RWPE2 (cell line): ENCODE data around the gene NCF2.

ENCODE experiments used
- ATAC-seq: fragments of 200-7000 bp; cut with Tn5 transposase; 3 replicates; pipeline ENCODE4 v1.9.1; 2021; ENCODE audit warnings: low read depth
- DNase-seq: peaks from one replicate; pipeline ENCODE4 v3.0.0-alpha.2; 2020; ENCODE audit warnings: low spot score
- H3K27ac ChIP-seq: fragments of 450-650 bp; 2 replicates; pipeline ENCODE4 v1.5.1; 2017; ENCODE audit warnings: mild to moderate bottlenecking; ENCODE audit not compliant: poor library complexity, severe bottlenecking
- H3K27me3 ChIP-seq: fragments of 250-450 bp; sonication (Bioruptor Pico); 2 replicates; pipeline ENCODE4 v1.5.1; 2021; ENCODE audit warnings: mild to moderate bottlenecking, moderate library complexity; ENCODE audit not compliant: insufficient read depth, poor library complexity, severe bottlenecking
- H3K36me3 ChIP-seq: fragments of 250-450 bp; sonication (Bioruptor Pico); 2 replicates; pipeline ENCODE4 v1.5.1; 2020; ENCODE audit warnings: low read depth, mild to moderate bottlenecking, moderate library complexity
- H3K4me1 ChIP-seq: fragments of 250-450 bp; sonication (Bioruptor Pico); 2 replicates; pipeline ENCODE4 v1.5.1; 2021; ENCODE audit warnings: mild to moderate bottlenecking, moderate library complexity; ENCODE audit not compliant: insufficient read depth, poor library complexity, severe bottlenecking
- H3K4me3 ChIP-seq: fragments of 250-450 bp; sonication (Bioruptor Pico); 2 replicates; pipeline ENCODE4 v1.5.1; 2021; ENCODE audit warnings: mild to moderate bottlenecking, moderate library complexity; ENCODE audit not compliant: severe bottlenecking
- H3K9me3 ChIP-seq: fragments of 250-450 bp; sonication (Bioruptor Pico); 2 replicates; pipeline ENCODE4 v1.5.1; 2021; ENCODE audit warnings: mild to moderate bottlenecking, moderate library complexity; ENCODE audit not compliant: severe bottlenecking
- CTCF ChIP-seq: fragments of 450-650 bp; IDR thresholded peaks from one replicate; pipeline ENCODE4 v1.5.1; 2017; ENCODE audit warnings: mild to moderate bottlenecking, moderate library complexity; ENCODE audit not compliant: poor library complexity, severe bottlenecking

The NCF2 gene

GRCh38 chr1:183600136-183600535 lies 9.9 kb upstream of the NCF2 start:
- H3K4me3 ChIP-seq = no peak overlapping the region
- TF ChIP-seq CTCF = no peak
- no peaks in the 10 kb centered on the region for H3K9me3 ChIP-seq
- no peaks in the 10 kb centered on the region for H3K36me3 ChIP-seq
- no peak for DNase-seq
- peak; percentile 71 for ATAC-seq
- peaks cover 5% of the 10 kb centered on the region for H3K4me1 ChIP-seq
- H3K27me3 ChIP-seq = no peaks in the 10 kb centered on the region
- no peak overlapping the region for H3K27ac ChIP-seq

DNA sequence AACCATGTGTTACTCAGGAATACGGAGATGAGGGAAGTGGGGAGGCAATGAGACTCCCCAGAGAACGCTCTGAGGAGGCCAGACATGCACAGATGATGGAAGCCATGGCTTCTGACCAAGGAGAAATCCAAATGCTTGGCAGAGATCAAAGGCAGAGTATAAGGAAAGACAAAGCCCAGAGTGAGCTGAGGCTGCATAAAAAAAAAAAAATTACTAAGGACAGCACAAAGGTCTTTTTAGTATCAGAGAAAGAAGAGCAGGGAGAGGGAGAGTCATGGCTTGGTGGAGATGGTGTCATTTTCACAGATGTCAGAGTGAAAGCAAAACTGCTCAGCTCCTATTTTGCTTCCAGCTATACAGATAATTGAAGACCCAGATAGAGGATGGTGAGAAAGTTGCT lies 8.1 kb upstream of the NCF2 start:
- DNase-seq (no peak), ATAC-seq (no peak)
- Histone ChIP-seq H3K9me3 (no peaks in the 10 kb centered on the region), H3K36me3 (no peaks in the 10 kb centered on the region), H3K4me1 (peaks cover 5% of the 10 kb centered on the region), H3K27ac (no peak overlapping the region), H3K27me3 (no peaks in the 10 kb centered on the region), H3K4me3 (no peak overlapping the region)
- TF ChIP-seq CTCF = no peak

- H3K36me3 ChIP-seq = no peaks in the 10 kb centered on the region
- no peaks in the 10 kb centered on the region for H3K9me3 ChIP-seq
- H3K27ac ChIP-seq = no peak overlapping the region
- no peak for TF ChIP-seq CTCF
- H3K4me3 ChIP-seq = no peak overlapping the region
- ATAC-seq (no peak), DNase-seq (no peak)
- no peaks in the 10 kb centered on the region for H3K27me3 ChIP-seq
- H3K4me1 ChIP-seq = peaks cover 5% of the 10 kb centered on the region
These were observed 7.5 kb upstream of the NCF2 start for GRCh38 chr1:183597656-183598347.

DNA sequence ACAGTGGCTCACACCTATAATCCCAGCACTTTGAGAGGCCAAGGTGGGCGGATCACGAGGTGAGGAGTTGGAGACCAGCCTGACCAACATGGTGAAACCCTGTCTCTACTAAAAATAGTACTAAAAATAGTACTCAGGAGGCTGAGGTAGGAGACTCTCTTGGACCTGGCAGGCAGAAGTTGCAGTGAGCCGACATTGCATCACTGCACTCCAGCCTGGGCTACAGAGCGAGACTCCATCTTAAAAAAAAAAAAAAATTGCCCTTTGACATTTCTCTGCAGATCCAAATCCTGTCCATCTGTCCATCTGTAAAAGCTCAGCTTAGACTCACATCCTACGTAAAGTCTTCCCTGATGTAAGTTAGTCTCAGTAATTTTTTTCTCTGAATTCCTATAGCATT lies 6.2 kb upstream of the NCF2 start:
- Histone ChIP-seq H3K27me3 (no peaks in the 10 kb centered on the region), H3K9me3 (no peaks in the 10 kb centered on the region), H3K27ac (no peak overlapping the region), H3K4me1 (peaks cover 5% of the 10 kb centered on the region), H3K36me3 (no peaks in the 10 kb centered on the region), H3K4me3 (no peak overlapping the region)
- DNase-seq = no peak
- no peak for TF ChIP-seq CTCF
- no peak for ATAC-seq

- no peaks in the 10 kb centered on the region for H3K27me3 ChIP-seq
- no peak overlapping the region for H3K4me3 ChIP-seq
- H3K27ac ChIP-seq = no peak overlapping the region
- no peak for TF ChIP-seq CTCF
- H3K9me3 ChIP-seq = no peaks in the 10 kb centered on the region
- H3K36me3 ChIP-seq = no peaks in the 10 kb centered on the region
- H3K4me1 ChIP-seq = peaks cover 7% of the 10 kb centered on the region
- DNase-seq = no peak
- no peak for ATAC-seq
These were observed 5.3 kb upstream of the NCF2 start for GRCh38 chr1:183595537-183595936.
